CD4-positive, alpha-beta T cell treated with Interleukin-17A for 1 hour (primary cell): Measurements from ENCODE around the gene LUC7L3.
A peak's percentile ranks its signal among the peaks of the same experiment; 100 is the strongest.

Experiments used
- DNase-seq: peaks from one replicate; pipeline ENCODE4 v3.0.0-alpha.2; 2020

LUC7L3 gene

DNA sequence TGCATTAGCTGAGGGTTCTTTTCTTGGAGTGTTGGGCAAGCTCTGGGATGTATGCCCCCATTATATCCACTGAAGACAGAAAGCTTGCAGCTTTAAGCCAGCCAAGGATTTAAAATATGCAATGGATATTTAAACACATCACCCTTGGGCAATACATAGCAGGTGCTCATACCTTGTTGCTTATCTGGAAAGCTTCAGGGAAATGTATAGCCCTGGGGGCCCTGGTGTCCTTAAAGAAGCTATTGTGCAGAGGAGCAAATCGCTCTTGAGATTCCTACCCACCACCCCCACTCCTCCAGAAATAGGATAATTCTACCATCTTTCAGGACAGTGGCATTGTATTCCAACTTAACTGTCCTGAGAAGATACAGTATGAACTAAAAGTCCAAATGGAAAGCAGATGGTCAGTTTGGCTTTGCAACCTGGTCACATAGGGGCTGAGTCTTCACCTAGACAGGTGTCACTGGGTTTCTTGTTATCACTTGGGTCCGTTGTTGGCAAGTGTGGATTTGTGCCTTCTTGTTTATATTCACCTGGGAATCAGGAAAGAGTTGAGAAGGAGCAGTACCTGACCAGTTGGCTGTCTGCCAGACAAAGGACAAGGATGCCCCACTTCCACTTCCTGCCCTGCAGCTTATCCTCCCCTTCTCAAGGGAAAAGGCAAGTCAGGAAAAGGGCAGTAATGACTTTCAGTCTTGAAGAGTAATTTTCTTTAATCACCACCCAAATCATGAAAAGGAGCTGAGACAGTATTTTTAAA, 44.5 kb downstream of the LUC7L3 start:
- DNase-seq, result no peak

DNA sequence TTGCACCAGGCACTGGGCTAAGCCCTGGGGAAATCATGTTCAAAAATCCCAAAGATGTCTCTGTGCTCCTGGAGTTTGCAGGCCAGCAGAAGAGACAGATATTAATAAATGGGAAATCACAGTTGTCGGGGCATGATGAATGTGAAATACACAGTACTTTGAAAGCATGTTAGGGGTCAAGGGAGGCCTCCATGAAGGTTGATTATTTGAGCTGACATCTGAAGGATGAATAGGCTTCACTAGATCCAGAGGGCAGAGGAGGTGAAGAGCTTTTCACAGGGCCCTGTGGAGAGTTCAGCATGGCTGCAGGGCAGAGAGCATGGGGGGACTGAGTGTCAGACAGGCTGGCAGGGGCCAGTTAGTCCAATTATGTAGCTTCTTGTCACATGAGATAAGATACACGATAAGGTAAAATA, 45.3 kb downstream of the LUC7L3 start:
- no peak for DNase-seq

DNA sequence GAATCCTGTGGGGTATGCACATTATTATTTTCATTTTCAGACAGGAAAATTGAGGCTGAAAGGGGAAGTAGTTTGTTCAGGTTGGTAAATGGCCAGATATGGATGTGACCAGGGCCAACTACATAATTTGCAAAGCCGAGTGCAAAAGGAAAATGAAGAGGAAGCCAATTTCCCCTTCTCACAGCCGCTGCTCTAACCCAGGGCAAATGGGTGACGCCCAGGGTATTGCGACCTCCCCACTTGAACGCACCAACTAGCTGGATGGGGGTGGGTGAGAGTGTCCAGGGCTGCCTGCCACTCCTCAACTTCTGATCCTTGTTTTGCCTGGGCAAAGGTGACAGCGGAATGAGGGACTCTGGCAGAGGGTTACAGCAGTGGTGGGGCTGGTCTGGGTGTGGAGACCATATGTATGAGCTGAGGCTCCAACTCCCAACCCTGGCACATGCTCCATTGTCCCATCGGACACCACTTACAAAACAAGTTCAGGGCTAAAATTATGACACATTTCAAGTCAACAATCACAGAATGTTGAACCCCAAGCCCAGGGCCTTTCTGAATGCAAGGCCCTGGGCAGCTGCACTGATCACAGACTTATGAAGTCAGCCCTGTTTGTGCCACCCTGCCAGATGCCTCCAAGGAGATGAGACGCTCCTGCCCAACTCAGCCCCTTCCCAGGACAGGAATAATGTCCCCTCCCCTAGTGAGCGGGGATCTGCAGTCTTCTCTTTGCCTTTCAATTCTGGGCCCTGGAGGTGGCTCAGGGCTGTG, 46.2 kb downstream of the LUC7L3 start:
- no peak for DNase-seq

DNA sequence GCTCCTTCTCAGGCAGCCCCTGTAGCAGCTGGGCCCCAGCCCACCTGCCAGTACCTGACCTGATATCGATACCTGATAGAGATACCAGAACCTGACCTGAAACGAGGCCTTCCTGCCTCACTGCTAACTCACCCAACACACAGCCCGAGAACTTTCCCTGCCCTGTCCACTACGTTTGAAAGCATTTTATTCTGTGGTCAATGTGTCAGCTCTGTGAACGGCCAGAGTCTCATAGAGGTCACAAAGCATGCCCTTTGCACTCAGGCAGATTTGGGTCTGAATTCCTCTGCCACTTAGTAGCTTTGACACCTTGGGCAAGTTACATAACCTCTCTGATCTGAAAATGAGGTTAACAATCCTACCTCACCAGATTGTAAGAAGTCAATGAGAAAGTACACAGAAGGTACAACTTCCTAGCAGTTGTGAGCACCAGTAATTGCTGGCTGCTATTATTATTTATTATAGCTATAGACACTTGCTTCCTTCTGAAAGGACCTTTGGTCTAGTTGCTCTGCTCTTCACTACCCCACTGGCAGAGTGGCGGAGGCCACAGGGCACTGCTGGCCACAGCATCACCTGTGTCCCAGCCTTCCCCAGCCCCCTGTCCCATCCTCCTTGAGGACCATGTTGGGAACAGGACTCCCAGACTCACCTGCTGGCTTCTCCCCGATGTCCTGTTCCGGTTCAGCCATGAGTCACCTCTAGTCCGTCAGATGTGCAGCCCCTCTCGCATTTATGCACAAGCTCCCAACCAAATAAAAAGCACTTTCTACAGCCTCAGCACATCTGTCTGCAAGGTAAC, 47.0 kb downstream of the LUC7L3 start:
- DNase-seq, result no peak

DNA sequence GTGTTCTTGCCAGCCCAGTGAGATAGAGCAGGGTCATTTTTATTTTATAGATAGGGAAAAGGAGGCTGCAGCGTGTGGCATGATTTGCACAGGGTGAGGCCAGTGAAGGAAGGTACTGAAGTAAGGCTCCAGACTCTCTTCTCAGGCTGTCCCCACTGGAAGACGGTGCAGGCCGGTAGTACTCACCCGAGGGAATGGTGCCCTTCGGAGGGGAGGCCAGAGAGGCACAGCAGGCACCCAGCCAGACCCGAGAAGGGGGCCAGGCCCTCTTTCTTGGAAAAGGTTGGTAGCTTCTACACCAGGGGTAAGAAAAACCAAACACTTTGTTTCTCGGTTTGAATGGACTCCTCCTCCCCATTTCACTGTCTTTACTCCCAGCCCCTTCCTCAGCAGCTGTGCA, 47.6 kb downstream of the LUC7L3 start:
- DNase-seq, result no peak

DNA sequence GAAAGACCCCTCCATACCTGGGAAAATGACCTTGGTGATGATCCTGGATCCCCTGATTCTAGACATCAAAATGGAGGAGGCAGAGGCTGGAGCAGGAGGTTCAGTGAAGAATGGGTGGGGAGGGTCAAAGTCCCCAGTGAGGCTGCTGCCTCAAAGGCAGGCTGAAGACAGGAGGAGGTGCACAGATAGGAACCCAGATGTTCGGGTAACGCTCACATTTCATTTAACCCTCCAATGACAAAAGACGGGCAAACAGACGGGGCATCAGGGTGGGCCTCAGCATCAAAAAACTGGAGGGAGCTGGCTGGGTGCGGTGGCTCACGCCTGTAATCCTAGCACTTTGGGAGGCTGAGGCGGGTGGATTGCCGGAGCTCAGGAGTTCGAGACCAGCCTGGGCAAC, 48.0 kb downstream of the LUC7L3 start, which contains the start of gene ANKRD40CL:
ANKRD40CL (minus strand) TSS at position 73 of the 400 bp plus-strand sequence. CDS start 605 bp downstream, outside the sequence.
- DNase-seq, result no peak

DNA sequence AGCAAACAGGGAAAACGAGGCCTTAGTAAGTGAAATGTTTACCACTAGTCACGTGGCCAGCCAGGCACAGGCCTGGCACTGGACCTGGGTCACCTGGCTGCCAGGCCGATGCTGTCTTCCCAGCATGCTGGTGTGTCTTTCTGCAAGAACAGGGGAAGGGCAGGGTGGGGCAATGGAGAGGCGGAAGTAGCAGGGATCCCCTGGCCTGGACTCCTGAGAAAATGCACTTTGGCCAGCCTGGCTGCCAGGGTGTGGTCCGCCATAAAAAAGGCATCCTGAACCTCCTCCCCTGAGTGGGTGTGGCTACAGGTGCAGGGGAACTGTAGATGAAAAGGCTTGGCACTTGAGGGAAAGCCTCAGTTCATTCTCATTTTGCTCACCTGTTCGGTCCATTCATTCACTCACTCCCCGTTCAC, 49.0 kb downstream of the LUC7L3 start:
- DNase-seq, result no peak

DNA sequence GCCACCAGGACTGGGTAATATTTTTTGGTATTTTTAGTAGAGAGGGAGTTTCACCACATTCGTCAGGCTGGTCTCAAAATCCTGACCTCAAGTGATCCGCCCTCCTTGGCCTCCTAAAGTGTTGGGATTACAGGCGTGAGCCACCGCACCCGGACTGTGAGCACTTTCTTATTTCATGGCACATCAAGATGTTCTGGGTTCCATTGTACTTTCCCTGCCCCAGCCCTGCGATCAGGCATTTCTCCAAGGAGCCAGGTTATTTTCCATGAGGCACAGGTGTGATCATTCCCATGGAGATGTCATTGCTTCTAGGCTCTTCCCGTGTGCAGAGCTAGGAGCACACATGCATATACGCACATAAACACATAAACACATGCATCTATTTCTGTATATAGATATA, 50.5 kb downstream of the LUC7L3 start:
- DNase-seq, result no peak

DNA sequence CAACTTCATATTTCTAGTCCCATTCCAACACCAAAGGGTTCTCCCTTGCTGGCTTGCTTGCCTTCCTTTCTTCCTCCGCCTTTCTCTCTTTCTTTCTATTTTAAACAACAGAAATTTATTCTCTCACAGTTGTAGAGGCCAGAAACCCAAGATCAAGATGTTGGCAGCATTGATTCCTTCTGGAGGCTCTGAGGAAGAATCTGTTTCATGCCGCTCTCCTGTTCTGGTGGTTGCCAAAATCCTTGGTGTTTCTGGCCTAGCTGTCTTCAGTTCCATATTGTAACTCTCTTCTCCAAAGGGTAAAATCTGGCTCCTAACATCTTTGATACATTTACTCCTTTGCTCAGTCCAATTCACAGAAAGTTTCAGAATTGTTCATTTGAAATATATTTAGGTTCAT, 50.9 kb downstream of the LUC7L3 start:
- DNase-seq, result no peak

DNA sequence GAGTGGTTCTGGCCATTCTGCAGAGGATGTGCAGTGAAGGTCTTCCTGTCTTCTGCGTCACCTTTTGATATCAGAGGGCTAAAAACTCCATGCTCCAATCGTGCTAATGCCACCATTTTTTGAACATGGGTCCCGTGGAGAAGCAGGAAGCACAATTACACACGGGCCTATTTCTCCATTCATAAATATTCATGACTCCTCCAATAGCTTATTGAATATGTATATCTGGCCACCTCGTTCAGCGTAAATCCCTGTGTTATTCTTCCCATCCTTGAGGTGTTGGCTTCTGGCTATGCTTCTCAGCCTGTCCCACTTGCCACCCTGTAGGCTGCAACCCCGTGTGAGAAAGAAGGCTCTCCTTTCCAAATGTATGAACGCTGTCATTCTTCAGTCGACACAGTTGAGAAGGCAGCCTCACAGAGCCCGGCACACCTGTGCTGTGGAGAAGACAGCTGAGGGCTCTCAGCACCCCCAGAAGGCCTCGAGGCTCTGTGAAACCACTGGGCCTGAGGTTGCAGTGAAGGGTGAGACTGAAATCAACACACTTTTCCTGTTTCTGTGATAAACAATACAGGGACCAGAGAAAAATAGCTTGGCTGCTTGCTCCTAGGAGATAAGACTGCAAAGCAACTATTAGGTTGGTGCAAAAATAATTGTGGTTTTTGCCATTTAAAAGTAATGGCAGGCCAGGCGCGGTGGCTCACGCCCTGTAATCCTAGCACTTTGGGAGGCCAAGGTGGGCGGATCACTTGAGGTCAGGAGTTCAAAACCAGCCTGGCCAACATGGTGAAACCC, 52.8 kb downstream of the LUC7L3 start:
- no peak for DNase-seq

DNA sequence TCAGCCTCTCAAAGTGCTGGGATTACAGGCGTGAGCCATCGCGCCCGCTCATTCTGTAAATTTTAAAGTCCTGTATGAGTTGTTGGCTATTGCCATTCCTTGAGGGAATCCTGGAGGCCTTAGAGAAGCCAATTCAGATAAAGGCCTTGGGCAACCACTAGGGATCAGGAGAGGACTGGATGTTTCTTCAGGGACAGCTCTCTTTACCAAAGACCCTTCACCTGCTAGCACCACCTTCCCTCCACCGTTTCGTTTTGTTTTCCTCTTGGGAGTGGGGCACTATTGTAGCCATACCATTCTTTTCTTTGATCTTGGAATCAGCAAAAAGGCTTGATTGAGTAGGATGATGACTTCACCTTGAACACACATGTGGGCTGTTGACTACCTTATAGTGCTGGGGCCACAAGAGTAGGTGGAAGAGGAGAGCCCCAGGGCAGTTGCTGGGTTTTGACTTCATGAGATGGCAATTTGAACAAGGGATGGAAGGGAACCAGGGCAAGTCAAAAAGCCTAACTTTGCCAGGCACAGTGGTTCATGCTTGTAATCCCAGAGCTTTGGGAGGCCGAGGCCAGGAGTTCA, 54.9 kb downstream of the LUC7L3 start:
- no peak for DNase-seq

DNA sequence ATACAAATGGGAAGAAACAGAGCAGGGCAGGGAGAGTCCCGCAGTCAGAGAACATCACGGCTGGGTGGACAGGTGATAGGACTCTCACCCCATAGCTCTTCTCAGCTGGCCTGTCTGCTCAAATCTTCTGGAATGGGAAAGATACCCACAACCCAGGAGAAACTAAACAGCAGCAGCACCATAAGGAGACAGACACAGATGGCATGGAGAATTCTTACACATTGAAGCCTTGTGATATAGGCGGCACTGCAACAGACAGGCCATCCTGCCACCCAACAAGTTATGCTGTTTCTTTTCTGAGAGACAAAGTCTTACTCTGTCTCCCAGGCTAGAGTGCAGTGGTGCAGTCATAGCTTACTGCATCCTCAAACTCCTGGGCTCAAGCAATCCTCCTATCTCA, 56.5 kb downstream of the LUC7L3 start:
- no peak for DNase-seq

DNA sequence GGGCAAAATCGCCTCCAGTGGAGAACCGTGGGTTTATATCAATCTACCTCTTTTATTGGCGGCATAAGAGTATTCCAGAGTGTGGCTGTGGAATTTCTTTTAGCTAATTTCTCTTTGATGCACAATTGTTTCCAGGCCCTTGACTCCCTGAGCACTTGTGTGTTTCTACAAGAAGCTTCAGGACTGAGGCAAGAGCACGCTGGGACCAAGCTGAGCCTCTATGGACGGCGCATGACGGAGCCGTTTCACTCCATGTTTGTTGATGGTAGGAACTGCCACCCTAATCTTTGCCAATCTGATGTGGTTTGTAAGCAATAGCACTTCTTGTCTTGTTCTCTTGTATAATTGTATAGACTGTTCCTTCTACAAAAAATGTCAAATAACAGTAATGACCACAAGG, 59.1 kb downstream of the LUC7L3 start:
- no peak for DNase-seq

DNA sequence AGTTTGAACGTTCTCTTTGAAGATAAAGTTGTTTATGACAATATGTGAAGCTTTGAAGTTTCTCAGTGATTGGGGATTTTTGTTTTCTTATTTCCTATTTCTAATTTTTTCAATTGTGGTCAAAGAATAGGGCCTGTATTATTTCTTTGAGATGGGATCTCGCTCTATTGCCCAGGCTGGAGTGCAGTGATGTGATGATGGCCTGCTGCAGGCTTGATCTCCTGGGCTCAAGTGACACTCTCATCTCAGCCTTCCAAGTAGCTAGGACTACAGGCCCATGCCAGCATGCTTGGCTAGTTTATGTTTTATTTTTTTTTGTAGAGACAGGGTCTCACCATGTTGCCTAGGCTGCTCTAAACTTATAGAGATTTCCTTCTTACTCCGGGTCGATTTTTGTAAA, 59.6 kb downstream of the LUC7L3 start:
- DNase-seq, result no peak

DNA sequence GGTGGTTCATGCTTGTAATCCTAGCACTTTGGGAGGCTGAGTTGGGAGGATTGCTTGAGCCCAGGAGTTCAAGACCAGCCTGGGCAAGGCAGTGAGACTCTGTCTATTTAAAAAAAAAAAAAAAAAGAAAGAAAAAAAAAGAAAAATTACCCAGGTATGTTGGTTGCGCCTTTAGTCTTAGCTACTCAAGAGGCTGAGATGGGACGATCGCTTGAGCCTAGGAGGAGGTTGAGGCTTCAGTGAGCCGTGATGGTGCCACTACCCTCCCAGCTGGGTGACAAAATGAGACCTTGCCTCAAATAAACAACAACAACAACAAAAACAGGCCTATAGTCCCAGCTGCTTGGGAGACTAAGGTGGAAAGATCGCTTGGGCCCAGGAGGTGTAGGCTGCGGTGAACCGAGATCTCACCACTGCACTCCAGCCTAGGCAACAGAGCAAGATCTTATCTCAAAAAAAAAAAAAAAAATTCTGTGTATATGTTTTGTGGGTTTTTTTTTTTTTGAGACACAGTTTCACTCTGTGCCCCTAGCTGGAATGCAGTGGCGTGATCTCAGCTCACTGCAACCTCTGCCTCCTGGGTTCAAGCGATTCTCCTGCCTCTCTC, 60.4 kb downstream of the LUC7L3 start:
- DNase-seq, result peak; percentile 74

DNA sequence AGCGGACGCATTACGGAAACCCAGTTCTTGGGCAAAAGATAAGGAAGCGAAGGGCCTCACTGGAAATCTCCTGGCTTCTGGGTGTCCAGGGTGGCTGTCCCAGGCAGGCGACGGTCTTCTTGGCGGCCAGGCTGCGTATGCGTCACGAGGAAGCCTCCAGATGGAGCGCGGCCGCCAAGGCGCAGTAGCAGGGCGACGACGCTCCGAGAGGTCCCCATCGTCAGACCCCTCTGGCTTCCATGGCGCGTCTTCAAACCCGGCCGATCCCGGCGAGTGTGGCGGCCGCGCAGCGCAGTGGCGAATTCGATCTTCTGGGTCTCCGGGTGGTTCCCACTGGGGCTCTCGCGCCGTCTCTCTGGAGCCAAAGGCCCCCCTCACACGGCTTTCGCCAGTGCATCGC, 61.8 kb downstream of the LUC7L3 start:
- DNase-seq, result no peak

DNA sequence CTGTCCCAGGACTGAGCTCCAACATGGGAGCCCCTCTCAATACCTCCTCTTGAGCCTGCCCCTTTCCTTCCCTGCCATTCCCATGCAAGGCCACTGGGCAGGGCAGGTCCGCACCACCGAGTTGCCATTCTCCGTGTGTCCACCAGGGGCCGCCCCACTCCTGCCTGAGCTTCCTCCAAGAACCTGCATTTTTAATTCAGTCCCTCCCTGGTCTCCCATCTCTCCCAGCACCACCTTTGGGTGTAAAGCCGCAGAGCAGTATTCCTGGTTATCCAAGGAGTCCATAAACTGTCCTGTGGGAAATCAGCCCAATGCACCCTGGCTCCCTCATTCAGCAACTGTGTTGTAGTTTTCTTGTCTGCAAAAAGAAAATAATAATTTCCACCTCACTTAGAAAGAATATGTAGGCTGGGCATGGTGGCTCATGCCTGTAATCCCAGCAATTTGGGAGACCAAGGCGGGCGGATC, 63.8 kb downstream of the LUC7L3 start:
- DNase-seq, result peak; percentile 82

DNA sequence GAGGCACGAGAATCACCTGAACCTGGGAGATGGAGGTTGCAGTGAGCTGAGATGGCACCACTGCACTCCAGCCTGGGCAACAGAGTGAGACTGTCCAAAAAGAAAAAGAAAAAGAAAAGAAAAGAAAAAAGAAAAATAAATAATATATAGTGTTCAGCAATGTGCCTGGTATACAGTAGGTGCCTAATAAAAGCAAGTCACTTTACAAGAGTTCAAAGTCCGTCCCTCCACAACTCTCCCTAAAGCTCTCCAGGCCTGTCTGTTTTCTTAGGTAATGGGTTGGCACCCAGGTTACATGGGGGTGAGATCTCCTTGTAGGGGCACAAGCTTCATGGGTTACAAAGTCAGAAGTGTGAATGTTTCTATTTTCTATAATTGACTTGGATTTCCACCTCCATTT, 64.5 kb downstream of the LUC7L3 start:
- DNase-seq, result no peak

DNA sequence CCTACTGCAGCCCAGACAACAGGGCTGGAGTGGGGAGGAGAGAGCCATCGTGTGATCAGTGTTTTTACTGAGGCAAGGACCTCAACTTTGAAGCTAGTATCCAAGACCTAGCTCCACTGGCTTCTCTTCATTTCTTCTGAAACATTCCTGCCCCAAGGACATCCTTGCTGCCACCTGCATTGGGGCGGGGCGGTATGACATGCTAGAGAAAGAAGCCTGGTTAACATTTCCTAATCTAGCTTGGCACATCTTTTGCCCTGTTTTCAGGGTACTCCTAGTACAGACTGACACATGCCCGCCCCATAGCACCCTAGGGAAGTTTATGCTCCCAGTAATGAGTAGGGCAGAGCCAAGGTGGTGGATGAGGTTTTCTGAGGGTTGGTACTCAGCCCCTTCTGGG, 65.7 kb downstream of the LUC7L3 start:
- no peak for DNase-seq

DNA sequence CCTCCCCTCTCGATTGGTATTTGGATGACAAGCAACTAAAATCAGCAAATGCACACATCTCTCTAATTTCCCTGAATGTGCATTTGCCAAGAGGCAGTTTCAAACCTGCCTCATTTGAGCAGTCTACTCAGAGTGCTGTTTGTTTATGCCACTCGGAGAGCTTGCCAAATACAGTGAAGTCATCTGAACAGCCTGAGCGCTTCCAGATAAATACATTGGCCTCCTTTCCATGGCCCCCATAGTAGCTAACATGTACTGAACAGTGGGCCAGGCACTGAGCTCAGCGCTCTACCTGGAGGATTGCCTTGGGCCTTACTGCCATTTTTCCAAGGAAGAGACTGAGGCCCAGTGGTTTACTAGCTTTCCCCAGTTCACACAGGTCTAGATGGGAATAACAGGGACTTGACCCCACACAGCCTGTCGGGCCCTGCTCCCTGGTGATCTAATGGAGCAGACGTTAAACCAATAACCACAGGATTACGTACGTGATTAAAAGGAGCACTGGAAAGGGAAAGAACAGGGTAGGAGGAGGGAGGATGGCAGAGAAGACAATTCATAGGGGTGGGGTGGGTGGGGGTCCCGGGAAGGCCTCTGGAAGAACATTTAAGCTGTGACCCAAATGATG, 66.7 kb downstream of the LUC7L3 start:
- DNase-seq, result no peak

DNA sequence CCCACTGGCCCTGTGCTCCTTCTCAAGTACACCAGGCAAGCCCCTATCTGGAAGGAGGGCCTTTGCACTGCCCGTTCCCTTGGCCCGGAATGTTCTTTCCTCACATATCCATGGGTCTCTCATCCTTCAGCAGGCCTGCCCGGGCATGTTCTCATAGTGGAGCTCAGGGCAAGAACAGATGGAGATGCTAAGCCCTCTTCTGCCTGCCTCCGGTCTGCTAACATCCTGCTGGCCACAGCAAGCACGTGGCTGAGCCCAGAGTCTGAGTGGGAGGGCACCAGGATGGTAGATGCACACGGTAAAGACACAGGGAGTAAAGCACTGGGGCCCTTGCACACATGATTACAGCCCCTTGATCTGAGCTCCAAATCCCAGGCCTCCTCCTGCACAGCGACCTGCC, 67.7 kb downstream of the LUC7L3 start:
- DNase-seq, result no peak
